Measurements from ENCODE around the gene RNF146. TPM values are rescaled to one million over a fixed set of nuclear protein-coding genes. Genes with fewer than 3 reads are reported as not detected.

The RNF146 gene
- total RNA-seq, 1 donor, result 56.8 TPM

GRCh38 chr6:127332383-127332961 is 65.8 kb downstream of the RNF146 start:
- Histone ChIP-seq H3K4me2 (ENCODE audit: insufficient read depth, low read length) (no peak overlapping the region), H3K4me1 (ENCODE audit: insufficient read depth, low read length) (peaks cover 15% of the 10 kb centered on the region), H3K4me3 (ENCODE audit: insufficient read depth, low read length) (no peak overlapping the region), H3K9me3 (ENCODE audit: low read depth, low read length) (no peaks in the 10 kb centered on the region), H3K79me2 (ENCODE audit: insufficient read depth, low read length) (peaks cover 52% of the 10 kb centered on the region), H3K36me3 (ENCODE audit: insufficient read depth, low read length) (peaks cover 3% of the 10 kb centered on the region), H2AFZ (ENCODE audit: low read length) (no peak overlapping the region), H3K27ac (ENCODE audit: low read depth, low read length) (no peak overlapping the region), H3K27me3 (ENCODE audit: insufficient read depth, low read length) (no peaks in the 10 kb centered on the region), H4K20me1 (ENCODE audit: insufficient read depth, low read length) (peaks cover 5% of the 10 kb centered on the region)
- TF ChIP-seq CTCF (IDR thresholded peaks at IDR 0.05; ENCODE audit: extremely low read depth, low read depth, low read length), result no peak
- DNase-seq (ENCODE audit: insufficient read length, low spot score, missing footprints), result no peak

Small RNA genes lying within 50 kb of the gene (small RNA-seq; reads per million reads assigned to genes)
- not detected for gene RNA5SP217

Other genes starting within 250 kb of the RNF146 start
- gene RSPO3, start 148.2 kb upstream of the RNF146 start, total RNA-seq, result 1.8 and 2.4 TPM in 2 replicates
- gene ECHDC1, start 76.7 kb downstream of the RNF146 start, total RNA-seq, result 67.0 and 71.0 TPM in 2 replicates
- 1.8 and 2.5 TPM in 2 replicates for gene KIAA0408, start 192.5 kb downstream of the RNF146 start, total RNA-seq

All from osteoblast (primary cell).